DND-41 (cell line): ENCODE results near the gene LRRFIP2.

Experiments used
- EZH2 ChIP-seq: IDR thresholded peaks from 3 replicates; pipeline ENCODE4 v1.6.1; 2012; ENCODE audit warnings: borderline replicate concordance, low read depth, mild to moderate bottlenecking, moderate library complexity, low read length, inconsistent platforms; ENCODE audit not compliant: severe bottlenecking
- TF ChIP-seq, protein P1 (sequence below): IDR thresholded peaks from 2 replicates; pipeline ENCODE4 v1.5.1; 2012; ENCODE audit warnings: borderline replicate concordance, low read length, moderate library complexity, mild to moderate bottlenecking; ENCODE audit not compliant: poor library complexity, severe bottlenecking; ENCODE audit errors: extremely low read depth

DNA sequence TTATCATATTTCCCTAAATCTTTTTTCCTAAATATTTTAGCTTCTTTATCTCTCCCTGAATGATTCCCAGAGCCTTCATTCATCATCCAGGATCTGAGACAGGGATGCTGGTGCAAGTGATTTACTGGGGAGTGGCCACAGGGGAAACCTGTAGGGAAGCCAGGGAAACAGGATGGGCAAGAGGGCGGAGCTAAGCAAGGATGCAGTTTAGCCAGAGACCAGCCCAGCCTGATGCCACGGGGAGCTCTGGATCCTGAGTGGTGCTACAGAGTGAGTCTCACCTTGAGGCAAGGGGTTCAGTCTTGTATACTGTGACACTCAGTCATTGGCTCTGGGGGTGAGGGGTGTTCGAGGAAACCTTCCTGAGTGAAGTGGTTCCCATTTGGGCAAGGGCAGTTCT is 39.7 kb upstream of the LRRFIP2 start:
- TF ChIP-seq, protein P1, sequence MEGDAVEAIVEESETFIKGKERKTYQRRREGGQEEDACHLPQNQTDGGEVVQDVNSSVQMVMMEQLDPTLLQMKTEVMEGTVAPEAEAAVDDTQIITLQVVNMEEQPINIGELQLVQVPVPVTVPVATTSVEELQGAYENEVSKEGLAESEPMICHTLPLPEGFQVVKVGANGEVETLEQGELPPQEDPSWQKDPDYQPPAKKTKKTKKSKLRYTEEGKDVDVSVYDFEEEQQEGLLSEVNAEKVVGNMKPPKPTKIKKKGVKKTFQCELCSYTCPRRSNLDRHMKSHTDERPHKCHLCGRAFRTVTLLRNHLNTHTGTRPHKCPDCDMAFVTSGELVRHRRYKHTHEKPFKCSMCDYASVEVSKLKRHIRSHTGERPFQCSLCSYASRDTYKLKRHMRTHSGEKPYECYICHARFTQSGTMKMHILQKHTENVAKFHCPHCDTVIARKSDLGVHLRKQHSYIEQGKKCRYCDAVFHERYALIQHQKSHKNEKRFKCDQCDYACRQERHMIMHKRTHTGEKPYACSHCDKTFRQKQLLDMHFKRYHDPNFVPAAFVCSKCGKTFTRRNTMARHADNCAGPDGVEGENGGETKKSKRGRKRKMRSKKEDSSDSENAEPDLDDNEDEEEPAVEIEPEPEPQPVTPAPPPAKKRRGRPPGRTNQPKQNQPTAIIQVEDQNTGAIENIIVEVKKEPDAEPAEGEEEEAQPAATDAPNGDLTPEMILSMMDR, result no peak
- TF ChIP-seq EZH2, result no peak
